GM12878 (cell line): ENCODE results near the gene CYTL1. TPM values are rescaled to one million over a fixed set of nuclear protein-coding genes. Genes with fewer than 3 reads are reported as not detected.

ENCODE experiments used
- ATAC-seq: fragments of 200-7000 bp; cut with Tn5 transposase; 3 replicates; pipeline ENCODE4 v1.9.1; 2020; ENCODE audit warnings: mild to moderate bottlenecking, moderate library complexity
- BruUV-seq: library from RNA; stranded (reverse); fragments of 400-500 nt; replicated peaks from 2 replicates; lab custom pipeline; 2021; lab: Mats Ljungman, UMichigan
- CTCF ChIA-PET: fragments of 300-600 bp; sonication (Branson Sonifier 250); formaldehyde crosslinking; extraction: SDS; loops from one replicate; lab custom pipeline; 2021; ENCODE audit warnings: inconsistent platforms; lab: Yijun Ruan, JAX
- POLR2A ChIA-PET: fragments of 350-600 bp; formaldehyde crosslinking; extraction: SDS; loops from one replicate; lab custom pipeline; 2021; ENCODE audit warnings: inconsistent platforms; lab: Charles Lee
- RAD21 ChIA-PET: fragments of 300-600 bp; sonication (Branson Sonifier 250); formaldehyde crosslinking; loops from one replicate; lab custom pipeline; 2023; ENCODE audit warnings: antibody characterized with exemption; ENCODE audit not compliant: unreplicated experiment; lab: Charles Lee
- SMC1A ChIA-PET: fragments of 300-600 bp; sonication (Branson Sonifier 250); formaldehyde crosslinking; loops from one replicate; lab custom pipeline; 2023; ENCODE audit not compliant: unreplicated experiment, uncharacterized antibody; lab: Charles Lee
- DNase-seq: peaks from one replicate; pipeline ENCODE4 v3.0.0-alpha.2; 2011; ENCODE audit warnings: low read depth, low spot score
- FAIRE-seq: peaks from 3 replicates; lab custom pipeline; 2011; peaks lifted over from hg19 to GRCh38; lab: Jason Lieb, UNC
- H2AFZ ChIP-seq: 2 replicates; pipeline ENCODE4 v1.6.0; 2011; ENCODE audit warnings: low read depth, low read length, control low read depth; ENCODE audit not compliant: control insufficient read depth
- H3K27ac ChIP-seq: 2 replicates; pipeline ENCODE4 v1.5.1; 2011; ENCODE audit warnings: control low read depth; ENCODE audit not compliant: control insufficient read depth, insufficient read depth
- H3K27me3 ChIP-seq, 2 experiments: replicated peaks in 1 of 2; 2 replicates each; pipeline versions ENCODE4 v1.6.0 to v1.6.1; 2011; ENCODE audit warnings: low read length in 1 of 2; ENCODE audit not compliant: control insufficient read depth in 2 of 2, insufficient read depth in 2 of 2
- H3K36me3 ChIP-seq, 2 experiments: 2 replicates each; pipeline ENCODE4 v1.5.1; 2011; ENCODE audit warnings: low read length in 1 of 2; ENCODE audit not compliant: control insufficient read depth in 2 of 2, insufficient read depth in 2 of 2
- H3K4me1 ChIP-seq: 2 replicates; pipeline ENCODE4 v1.6.1; 2011; ENCODE audit warnings: mild to moderate bottlenecking, low read length, moderate library complexity, mixed read lengths; ENCODE audit not compliant: control insufficient read depth, insufficient read depth
- H3K4me2 ChIP-seq: 2 replicates; pipeline ENCODE4 v1.6.0; 2011; ENCODE audit warnings: control low read depth; ENCODE audit not compliant: control insufficient read depth, insufficient read depth
- H3K4me3 ChIP-seq: fragments of 200-600 bp; sonication (generic); 2 replicates; pipeline ENCODE4 v1.5.1; 2016
- H3K79me2 ChIP-seq: 2 replicates; pipeline ENCODE4 v1.6.0; 2011; ENCODE audit warnings: low read length; ENCODE audit not compliant: control insufficient read depth, insufficient read depth
- H3K9ac ChIP-seq: 2 replicates; pipeline ENCODE4 v1.8.0; 2011; ENCODE audit warnings: low read length, control low read depth, mixed read lengths; ENCODE audit not compliant: control insufficient read depth, insufficient read depth
- H3K9me3 ChIP-seq: replicated peaks from 3 replicates; pipeline ENCODE4 v1.5.1; 2011; ENCODE audit warnings: mild to moderate bottlenecking, low read length; ENCODE audit not compliant: control insufficient read depth, insufficient read depth
- H4K20me1 ChIP-seq: 2 replicates; pipeline ENCODE4 v1.6.0; 2011; ENCODE audit not compliant: control insufficient read depth, insufficient read depth
- BCL11A ChIP-seq: IDR thresholded peaks from 2 replicates; pipeline ENCODE4 v1.6.1; 2011; ENCODE audit warnings: low read depth, low read length
- ESRRA ChIP-seq: IDR thresholded peaks from 2 replicates; pipeline ENCODE4 v1.6.1; 2012; ENCODE audit warnings: mild to moderate bottlenecking, low read length, improper control_type of control experiment
- ETV6 ChIP-seq, 2 experiments: fragments of 450-650 bp in 1 of 2; IDR thresholded peaks in 1 of 2; conservative IDR thresholded peaks in 1 of 2; 2 replicates each; pipeline ENCODE4 v1.6.1; 2014; ENCODE audit warnings: antibody characterized with exemption in 1 of 2, borderline replicate concordance in 1 of 2, low read depth in 1 of 2, mild to moderate bottlenecking in 1 of 2, moderate library complexity in 1 of 2
- EZH2 ChIP-seq: IDR thresholded peaks from 2 replicates; pipeline ENCODE4 v1.6.1; 2012; ENCODE audit warnings: low read depth, mild to moderate bottlenecking, control low read depth, inconsistent platforms, low read length, borderline replicate concordance; ENCODE audit not compliant: control insufficient read depth
- KAT2A ChIP-seq: conservative IDR thresholded peaks from 2 replicates; pipeline ENCODE4 v1.6.1; 2011; ENCODE audit warnings: low read depth, low read length; ENCODE audit not compliant: control insufficient read depth
- MXI1 ChIP-seq: fragments of 150-350 bp; IDR thresholded peaks from 2 replicates; pipeline ENCODE4 v1.6.1; 2011; ENCODE audit warnings: low read depth, mild to moderate bottlenecking, inconsistent platforms, low read length, improper control_type of control experiment
- RAD21 ChIP-seq: IDR thresholded peaks from 2 replicates; pipeline ENCODE4 v1.6.1; 2011; ENCODE audit warnings: mild to moderate bottlenecking, low read depth, low read length, moderate library complexity; ENCODE audit not compliant: insufficient read depth
- RFX5 ChIP-seq: IDR thresholded peaks from 2 replicates; pipeline ENCODE4 v1.6.1; 2011; ENCODE audit warnings: low read depth, low read length, improper control_type of control experiment
- SIX5 ChIP-seq: IDR thresholded peaks from 2 replicates; pipeline ENCODE4 v1.6.1; 2011; ENCODE audit warnings: mild to moderate bottlenecking, low read depth, low read length, moderate library complexity; ENCODE audit not compliant: severe bottlenecking
- SREBF2 ChIP-seq: IDR thresholded peaks from 2 replicates; pipeline ENCODE4 v1.6.1; 2012; ENCODE audit warnings: mild to moderate bottlenecking, low read length
- WGBS: methylation state at CpG from one replicate; pipeline ENCODE4 v1.1.6; 2016; ENCODE audit warnings: low lambda C conversion rate; ENCODE audit not compliant: insufficient replicate concordance, insufficient coverage; ENCODE audit errors: missing lambda C conversion rate; 5-methylcytosine and 5-hydroxymethylcytosine counted together
- in situ Hi-C: fragments of 300-500 bp; cut with MboI; formaldehyde crosslinking; loops from 9 replicates; pipeline ENCODE4 v1.14.3; 2018; ENCODE audit warnings: mixed read lengths
- intact Hi-C: fragments of 100-400 bp; cut with micrococcal nuclease; formaldehyde crosslinking; loops from one replicate; pipeline ENCODE4 v1.14.2; 2022; ENCODE audit not compliant: unreplicated experiment
- polyA plus RNA-seq, 11 experiments: library from polyadenylated mRNA; depleted of rRNA in 4 of 11; unstranded in 6 of 11; stranded (reverse) in 5 of 11; fragments of >200 nt; fragmentation: Nextera tagmentation in 4 of 11; fragmentation: Illumina TruSeq in 1 of 11; extraction: Ambion mirVana in 4 of 11; extraction: Trizol in 1 of 11; gene quantifications; 1 replicate in 1 of 11; 2 replicates in 10 of 11; pipeline versions ENCODE4 v1.2.1 to v1.2.3, GENCODE V29; 2011 to 2016; ENCODE audit warnings: inconsistent platforms in 2 of 11, missing spikeins in 2 of 11, low read depth in 1 of 11
- total RNA-seq, 4 experiments: library from RNA; depleted of rRNA in 3 of 4; stranded (reverse); fragments of >200 nt in 3 of 4; fragmentation: Illumina TruSeq in 1 of 4; extraction: Trizol in 1 of 4; gene quantifications; 2 replicates each; pipeline versions ENCODE4 v1.2.1 to v1.2.3, GENCODE V29; 2013 to 2021
- TF ChIP-seq, protein P1 (sequence below): fragments of 450-650 bp; IDR thresholded peaks from 2 replicates; pipeline ENCODE4 v1.6.1; 2017; ENCODE audit warnings: antibody characterized with exemption, mild to moderate bottlenecking, moderate library complexity
- TF ChIP-seq, protein P2 (sequence below): fragments of 450-650 bp; formaldehyde crosslinking; IDR thresholded peaks from 2 replicates; pipeline ENCODE4 v1.4.0; 2022; ENCODE audit warnings: mild to moderate bottlenecking, moderate library complexity
- TF ChIP-seq, protein P3 (sequence below): IDR thresholded peaks from 2 replicates; pipeline ENCODE4 v1.6.1; 2012; ENCODE audit warnings: low read depth, low read length, improper control_type of control experiment

The CYTL1 gene
- total and polyA plus RNA-seq, 10 of the 15 experiments (the other 5 are each of a cell fraction or from before 2014, with no cell fraction given): not detected

DNA sequence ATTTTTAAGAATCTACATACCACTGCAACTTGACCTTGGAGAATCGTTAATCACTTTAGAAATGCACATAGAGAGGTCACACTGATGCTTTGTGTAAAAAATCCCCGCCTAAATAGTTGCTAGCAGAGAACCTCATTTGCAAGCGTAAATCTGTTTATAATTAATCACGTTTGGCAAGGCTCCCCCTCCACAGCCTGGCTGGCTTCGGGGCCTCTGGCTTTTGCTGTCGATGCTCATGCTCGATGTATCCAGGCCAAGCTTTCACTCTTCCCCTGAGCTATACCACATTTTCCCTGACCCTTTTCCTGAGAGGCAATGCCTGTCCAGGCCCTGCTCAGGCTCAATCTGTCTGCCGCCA lies 23.4 kb downstream of the CYTL1 start:
- no peaks in the 10 kb centered on the region for H3K36me3 ChIP-seq
- no peak for ATAC-seq
- intact Hi-C loops: loop anchor here (1.0 to 10.0 kb wide), 4 partner anchors 149 to 817 kb away; no protein-coding TSS in a partner anchor
- H3K4me1 ChIP-seq: no peaks in the 10 kb centered on the region
- H4K20me1 ChIP-seq: no peaks in the 10 kb centered on the region
- ChIA-PET RAD21 (no interaction called here), SMC1A (no interaction called here), CTCF (interaction anchor here (0.5 to 0.8 kb wide), 2 partner anchors 786 to 795 kb away, joined by 3 read pairs; no protein-coding TSS in a partner anchor), POLR2A (no interaction called here)
- no peaks in the 10 kb centered on the region for H3K27me3 ChIP-seq
- H3K79me2 ChIP-seq: no peaks in the 10 kb centered on the region
- H3K9me3 ChIP-seq: no peaks in the 10 kb centered on the region
- no peak overlapping the region for H3K4me2 ChIP-seq
- H2AFZ ChIP-seq: no peak overlapping the region
- WGBS: 38% methylated on average over 8 of the region's 8 CpGs
- H3K4me3 ChIP-seq: no peak overlapping the region
- DNase-seq: no peak
- in situ Hi-C loops: loop anchor here (10.0 kb wide), 1 partner anchor 819 kb away; no protein-coding TSS in a partner anchor
- no peak for FAIRE-seq
- no TSS peak for BruUV-seq
- H3K27ac ChIP-seq: no peak overlapping the region
- no peak overlapping the region for H3K9ac ChIP-seq
- no peak for TF ChIP-seq SREBF2
- TF ChIP-seq, protein P1, sequence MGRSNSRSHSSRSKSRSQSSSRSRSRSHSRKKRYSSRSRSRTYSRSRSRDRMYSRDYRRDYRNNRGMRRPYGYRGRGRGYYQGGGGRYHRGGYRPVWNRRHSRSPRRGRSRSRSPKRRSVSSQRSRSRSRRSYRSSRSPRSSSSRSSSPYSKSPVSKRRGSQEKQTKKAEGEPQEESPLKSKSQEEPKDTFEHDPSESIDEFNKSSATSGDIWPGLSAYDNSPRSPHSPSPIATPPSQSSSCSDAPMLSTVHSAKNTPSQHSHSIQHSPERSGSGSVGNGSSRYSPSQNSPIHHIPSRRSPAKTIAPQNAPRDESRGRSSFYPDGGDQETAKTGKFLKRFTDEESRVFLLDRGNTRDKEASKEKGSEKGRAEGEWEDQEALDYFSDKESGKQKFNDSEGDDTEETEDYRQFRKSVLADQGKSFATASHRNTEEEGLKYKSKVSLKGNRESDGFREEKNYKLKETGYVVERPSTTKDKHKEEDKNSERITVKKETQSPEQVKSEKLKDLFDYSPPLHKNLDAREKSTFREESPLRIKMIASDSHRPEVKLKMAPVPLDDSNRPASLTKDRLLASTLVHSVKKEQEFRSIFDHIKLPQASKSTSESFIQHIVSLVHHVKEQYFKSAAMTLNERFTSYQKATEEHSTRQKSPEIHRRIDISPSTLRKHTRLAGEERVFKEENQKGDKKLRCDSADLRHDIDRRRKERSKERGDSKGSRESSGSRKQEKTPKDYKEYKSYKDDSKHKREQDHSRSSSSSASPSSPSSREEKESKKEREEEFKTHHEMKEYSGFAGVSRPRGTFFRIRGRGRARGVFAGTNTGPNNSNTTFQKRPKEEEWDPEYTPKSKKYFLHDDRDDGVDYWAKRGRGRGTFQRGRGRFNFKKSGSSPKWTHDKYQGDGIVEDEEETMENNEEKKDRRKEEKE: no peak
- TF ChIP-seq, protein P2, sequence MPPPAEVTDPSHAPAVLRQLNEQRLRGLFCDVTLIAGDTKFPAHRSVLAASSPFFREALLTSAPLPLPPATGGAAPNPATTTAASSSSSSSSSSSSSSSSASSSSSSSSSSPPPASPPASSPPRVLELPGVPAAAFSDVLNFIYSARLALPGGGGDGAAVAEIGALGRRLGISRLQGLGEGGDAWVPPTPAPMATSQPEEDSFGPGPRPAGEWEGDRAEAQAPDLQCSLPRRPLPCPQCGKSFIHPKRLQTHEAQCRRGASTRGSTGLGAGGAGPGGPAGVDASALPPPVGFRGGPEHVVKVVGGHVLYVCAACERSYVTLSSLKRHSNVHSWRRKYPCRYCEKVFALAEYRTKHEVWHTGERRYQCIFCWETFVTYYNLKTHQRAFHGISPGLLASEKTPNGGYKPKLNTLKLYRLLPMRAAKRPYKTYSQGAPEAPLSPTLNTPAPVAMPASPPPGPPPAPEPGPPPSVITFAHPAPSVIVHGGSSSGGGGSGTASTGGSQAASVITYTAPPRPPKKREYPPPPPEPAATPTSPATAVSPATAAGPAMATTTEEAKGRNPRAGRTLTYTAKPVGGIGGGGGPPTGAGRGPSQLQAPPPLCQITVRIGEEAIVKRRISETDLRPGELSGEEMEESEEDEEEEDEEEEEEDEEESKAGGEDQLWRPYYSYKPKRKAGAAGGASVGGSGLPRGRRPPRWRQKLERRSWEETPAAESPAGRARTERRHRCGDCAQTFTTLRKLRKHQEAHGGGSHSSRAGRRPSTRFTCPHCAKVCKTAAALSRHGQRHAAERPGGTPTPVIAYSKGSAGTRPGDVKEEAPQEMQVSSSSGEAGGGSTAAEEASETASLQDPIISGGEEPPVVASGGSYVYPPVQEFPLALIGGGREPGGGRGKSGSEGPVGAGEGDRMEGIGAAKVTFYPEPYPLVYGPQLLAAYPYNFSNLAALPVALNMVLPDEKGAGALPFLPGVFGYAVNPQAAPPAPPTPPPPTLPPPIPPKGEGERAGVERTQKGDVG (CRISPR knock-in tag): no peak
- no peak for TF ChIP-seq RFX5
- no peak for TF ChIP-seq ESRRA
- TF ChIP-seq, protein P3, sequence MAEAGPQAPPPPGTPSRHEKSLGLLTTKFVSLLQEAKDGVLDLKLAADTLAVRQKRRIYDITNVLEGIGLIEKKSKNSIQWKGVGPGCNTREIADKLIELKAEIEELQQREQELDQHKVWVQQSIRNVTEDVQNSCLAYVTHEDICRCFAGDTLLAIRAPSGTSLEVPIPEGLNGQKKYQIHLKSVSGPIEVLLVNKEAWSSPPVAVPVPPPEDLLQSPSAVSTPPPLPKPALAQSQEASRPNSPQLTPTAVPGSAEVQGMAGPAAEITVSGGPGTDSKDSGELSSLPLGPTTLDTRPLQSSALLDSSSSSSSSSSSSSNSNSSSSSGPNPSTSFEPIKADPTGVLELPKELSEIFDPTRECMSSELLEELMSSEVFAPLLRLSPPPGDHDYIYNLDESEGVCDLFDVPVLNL: no peak
- TF ChIP-seq ETV6 (conservative IDR thresholded peaks at IDR 0.05 in 1 of 2, IDR thresholded peaks at IDR 0.05 in 1 of 2; ENCODE audit: borderline replicate concordance in 1 of 2, low read depth in 1 of 2): no peak
- TF ChIP-seq MXI1: no peak
- no peak for TF ChIP-seq KAT2A
- no peak for TF ChIP-seq EZH2
- TF ChIP-seq BCL11A: no peak
- no peak for TF ChIP-seq SIX5
- no peak for TF ChIP-seq RAD21
